IPS DF 4.7 (cell line): ENCODE results near the gene PWWP2B.
"Not testable (repeated sequence)": the region's sequence is repeated elsewhere in the genome, so short reads cannot be mapped to it uniquely, and the experiment has no call there.

Source experiments
- DNase-seq: peaks from one replicate; pipeline ENCODE4 v3.0.0-alpha.2; 2013; ENCODE audit warnings: low spot score; ENCODE audit errors: extremely low read depth

Gene PWWP2B

DNA sequence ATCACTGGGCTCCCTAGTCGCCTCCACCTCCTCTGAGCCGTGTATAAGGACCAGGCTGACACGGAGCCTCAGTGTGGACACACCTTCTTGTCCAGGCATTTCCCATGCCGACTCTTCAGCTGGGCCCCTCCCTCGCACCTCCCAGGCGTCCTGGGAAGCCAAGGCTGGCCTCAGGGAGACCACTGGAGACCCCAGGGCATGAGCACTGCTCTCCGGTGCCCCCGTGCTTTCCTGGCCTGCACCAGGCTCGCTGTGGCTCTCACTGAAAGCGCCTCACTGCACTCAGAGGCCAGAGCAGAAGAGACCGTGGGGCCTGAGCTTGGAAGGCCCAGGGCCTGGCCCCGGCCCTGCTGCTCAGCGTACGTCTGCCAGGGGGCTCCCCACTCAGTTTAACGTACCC lies 33.6 kb upstream of the PWWP2B start:
- no peak for DNase-seq

DNA sequence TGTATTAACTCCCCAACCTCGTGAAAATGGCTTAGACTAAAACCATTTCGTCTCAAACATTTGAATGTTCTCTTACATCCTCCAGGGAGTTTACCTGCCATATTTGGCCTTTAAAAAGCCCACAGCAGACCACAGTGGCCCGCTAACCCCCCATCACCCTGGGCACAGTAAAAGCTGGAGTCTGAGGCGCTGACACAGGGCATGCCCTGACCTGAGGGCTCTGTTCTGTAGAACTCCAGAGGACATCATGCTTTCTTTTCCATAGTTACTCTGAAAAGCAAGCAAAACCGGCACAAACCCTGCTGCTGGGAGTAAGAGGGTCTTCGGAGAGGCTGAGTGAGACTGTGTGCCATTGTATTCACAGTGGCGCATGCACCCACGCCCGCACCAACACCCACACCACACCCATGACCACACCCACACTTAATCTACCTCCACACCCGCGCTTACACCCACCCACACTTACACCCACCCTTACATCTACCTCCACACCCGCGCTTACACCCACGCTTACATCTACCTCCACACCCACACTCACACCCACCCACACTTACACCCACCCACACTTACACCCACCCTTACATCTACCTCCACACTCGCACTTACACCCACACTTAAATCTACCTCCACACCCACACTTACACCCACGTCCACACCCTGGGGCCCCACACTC lies 32.9 kb upstream of the PWWP2B start:
- DNase-seq: no peak

DNA sequence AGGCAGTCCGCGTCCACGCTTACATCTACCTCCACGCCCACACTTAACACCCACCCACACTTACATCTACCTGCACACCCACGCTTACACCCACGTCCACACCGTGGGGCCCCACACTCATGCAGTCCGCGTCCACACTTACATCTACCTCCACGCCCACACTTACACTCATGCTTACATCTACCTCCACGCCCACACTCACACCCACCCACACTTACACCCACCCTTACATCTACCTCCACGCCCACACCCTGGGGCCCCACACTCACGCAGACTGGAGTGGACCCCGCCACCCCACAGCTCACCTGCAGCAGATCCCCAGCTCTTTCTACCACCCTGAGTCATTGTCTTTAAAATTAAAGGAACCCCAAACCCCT lies 32.4 kb upstream of the PWWP2B start:
- no peak for DNase-seq

DNA sequence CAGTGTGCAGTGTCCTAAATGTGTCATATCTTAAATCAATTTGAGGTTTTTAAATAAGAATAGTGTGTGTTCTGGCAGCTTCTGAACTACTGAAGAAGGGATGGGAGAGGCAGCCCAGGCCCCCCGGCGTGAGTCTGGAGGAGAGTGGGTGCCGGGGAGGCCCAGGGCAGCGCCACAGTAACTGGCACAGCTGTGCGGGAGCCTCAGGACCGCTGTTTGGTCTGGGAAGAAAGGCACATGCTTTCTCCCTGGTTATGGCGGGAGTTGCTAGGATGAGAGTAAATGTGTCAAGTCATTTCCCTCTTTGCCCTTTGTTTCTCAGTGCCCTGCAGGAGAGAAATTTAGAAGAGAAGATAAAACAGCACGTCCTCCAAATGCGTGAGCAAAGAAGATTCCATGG lies 31.9 kb upstream of the PWWP2B start:
- no peak for DNase-seq

DNA sequence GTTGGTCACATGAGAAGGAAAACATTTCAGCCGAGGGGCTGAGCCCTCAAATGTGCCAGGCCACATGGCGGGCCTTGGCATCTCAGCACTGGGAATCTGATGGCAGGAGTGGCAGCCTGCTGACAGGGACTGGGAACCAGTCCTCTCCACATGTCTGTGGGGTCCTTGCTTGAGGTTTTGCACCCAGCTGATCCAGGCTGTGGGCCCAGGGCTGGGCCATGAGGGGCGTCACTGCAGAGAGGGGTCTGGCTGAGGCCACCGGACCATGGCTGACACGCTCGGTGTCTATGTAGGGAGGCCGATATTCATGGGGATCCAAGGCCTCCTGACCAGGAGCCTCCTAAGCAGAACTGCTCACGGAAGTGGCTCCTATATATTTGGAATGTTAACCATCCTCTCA lies 31.0 kb upstream of the PWWP2B start:
- DNase-seq: no peak

DNA sequence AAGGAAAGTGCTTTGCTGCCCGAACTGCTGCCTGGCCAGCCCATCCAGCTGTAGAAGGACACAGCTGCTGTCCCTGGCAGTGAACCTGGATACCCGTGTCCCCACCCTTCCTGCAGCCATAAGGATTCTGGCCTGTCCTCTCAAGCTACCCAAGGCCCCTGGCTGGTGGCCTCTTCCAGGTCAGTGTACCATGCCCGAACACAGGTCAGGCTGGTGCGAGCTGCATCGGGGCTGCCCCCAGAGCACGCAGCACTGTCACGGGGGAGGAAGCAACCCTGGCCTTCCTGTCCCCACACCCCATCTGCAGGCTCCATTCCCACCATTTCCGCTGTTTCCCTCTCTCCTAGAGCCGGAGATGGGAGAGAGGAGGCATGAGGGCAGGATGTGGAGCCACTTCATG lies 30.5 kb upstream of the PWWP2B start:
- DNase-seq: no peak

DNA sequence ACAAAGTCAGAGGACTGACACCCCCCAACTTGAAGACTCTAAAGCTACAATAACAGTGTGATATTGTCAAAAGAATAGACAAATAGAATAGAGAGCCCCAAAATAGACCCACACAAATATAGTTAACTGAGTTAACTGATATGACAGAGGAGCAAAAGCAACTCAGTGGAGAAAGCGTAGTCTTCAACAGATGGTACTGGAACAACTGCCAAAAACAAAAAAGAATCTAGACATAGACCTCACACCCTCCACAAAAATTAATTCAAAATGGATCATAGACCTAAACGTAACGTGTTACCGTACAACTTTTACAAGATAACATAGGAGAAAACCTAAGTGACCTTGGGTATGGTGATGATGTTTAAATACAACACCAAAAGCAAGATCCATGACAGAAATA lies 28.6 kb upstream of the PWWP2B start:
- no peak for DNase-seq

DNA sequence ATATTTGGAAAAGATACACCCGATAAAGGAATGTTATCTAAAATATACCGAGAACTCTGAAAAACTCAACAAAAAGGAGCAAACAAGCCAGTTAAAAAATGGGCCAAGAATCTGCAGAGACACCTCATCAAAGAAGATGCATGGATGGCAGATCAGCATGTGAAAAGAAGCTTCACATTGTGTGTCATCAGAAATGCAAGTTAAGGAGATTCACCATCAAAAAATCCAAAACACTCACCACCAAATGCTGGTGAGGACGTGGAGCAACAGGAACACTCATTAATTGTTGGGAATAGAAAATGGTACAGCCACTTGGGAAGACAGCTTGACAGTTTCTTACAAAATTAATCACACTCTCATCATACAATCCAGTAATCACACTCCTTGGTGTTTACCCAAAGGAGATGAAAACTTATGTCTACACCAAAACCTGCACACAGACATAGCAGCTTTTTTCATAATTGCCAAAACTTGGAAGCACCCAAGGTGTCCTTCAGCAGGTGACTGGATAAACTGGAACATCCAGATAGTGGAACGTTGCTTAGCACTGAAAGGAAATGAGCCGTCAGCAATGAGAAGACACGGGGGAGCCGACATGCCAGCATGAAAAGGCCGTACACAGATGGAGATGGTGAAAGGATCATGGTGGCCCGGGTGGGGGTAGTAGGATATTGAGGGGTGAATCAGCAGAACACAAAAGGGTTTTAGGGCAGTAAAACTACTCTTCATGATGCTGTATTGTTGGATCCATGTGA lies 27.9 kb upstream of the PWWP2B start:
- no peak for DNase-seq

DNA sequence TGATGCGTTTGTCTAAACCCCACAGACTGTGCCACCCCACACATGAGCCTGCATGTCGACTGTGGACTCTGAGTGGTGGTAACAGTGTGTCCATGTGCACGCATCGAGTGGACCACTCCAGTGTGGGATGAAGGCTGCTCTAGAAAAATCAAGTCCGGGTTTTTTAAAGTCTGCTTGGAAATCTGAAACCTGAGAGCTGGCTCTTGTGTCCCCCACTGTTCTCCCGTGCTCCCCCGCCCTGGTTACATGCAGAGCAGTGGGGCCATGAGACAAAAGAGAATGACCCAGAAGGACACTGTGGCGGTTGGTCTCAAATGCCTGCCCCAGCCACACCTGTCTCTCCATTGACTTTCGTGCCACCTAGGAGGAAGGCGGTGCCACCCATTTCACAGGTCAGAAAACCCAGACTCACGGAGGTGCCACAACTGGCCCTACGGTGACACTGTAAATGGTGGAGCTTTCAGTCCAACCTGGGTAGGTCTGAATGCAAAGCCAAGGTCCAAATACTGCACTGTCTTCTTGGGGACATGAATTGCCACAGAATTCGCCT lies 27.3 kb upstream of the PWWP2B start:
- DNase-seq: no peak

DNA sequence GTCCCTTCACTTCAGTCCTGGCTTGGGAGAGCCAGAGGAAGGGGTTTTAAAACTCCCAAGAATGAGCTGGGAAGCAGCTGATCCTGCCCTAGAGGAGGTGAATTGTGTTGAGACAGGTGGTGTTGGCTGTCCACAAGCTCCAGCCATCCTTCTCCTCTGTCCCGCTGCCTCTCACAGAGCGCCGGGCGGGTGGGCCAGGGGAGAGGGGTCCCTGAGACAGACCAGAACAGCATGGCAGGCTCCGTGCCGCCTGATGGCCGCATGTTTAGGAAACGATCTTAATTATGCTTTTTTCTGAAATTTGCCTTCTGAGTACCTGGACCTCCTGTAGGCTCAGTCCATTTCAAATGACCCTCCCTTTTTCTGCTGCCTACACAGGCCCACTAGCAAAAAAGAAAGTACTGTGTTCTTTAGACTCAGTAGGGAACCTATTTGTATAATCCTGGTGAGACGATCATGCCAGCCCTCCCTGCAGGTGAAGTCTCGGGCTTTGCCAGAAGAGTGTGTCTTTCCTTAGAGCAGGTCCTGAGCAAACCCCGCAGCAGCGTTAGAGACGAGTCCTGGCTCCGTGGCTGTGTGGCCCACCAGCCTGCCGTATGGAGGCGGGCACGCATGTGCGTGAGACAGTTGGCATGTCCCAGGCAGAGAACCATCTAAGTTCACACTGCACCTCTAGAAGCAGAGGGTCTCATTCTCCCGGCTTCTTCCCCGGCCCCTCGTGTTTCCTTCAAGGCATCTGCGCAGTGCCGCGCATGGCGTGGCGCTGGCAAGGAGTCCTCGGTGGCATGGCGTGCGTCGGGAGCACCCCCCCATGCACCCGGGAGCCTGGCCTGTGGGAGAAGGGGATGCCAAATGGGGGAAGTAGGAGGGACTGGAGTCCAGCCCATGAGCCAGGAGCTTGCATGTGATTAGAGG lies 26.3 kb upstream of the PWWP2B start:
- no peak for DNase-seq

DNA sequence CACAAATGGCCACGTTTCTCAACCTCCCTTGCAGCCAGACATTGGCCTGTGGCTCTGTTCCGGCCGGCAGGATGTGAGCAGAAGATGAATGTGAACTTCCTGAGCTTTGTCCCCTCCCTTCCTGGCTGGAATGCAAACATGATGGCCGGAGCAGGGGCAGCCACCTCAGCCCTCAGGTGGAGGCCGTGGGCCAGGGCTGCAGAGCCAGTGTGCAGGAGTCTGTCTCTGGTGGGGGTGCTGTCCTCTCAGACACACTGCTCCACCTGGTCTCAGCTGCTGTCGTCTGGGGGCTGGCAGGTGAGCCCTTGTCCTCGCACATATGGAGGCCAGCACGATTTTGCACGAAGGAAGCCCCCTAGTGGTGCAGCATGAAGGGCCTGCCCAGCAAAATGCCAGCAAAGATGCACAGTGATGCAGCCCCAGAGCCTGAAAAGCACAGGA lies 25.3 kb upstream of the PWWP2B start:
- no peak for DNase-seq

DNA sequence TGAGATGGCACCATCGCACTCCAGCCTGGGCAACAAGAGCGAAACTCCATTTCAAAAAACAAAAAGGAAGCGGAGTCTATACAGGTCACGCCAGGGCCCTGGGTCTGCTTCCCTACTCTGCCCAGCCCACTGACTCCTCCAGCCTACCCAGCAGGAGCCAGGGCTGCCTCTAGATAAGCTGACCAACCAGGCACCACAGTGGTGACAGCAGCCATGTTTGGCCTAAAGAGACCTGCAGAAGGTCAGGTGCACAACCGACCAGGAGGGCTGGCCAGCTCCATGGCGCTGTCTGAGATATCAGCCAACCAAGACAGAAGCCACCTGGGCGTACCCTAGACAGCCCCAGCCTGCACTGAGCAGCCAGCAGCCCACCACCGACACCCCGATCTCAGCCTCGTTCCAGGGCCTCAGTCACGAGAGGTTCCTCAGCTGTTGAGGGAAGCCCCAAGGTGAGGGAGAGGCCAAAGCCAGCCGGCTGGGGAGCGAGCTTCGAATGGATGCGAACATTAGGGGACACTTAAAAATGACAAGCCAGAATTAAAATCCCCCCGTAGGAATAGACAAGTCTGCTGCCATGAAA lies 24.4 kb upstream of the PWWP2B start:
- no peak for DNase-seq

DNA sequence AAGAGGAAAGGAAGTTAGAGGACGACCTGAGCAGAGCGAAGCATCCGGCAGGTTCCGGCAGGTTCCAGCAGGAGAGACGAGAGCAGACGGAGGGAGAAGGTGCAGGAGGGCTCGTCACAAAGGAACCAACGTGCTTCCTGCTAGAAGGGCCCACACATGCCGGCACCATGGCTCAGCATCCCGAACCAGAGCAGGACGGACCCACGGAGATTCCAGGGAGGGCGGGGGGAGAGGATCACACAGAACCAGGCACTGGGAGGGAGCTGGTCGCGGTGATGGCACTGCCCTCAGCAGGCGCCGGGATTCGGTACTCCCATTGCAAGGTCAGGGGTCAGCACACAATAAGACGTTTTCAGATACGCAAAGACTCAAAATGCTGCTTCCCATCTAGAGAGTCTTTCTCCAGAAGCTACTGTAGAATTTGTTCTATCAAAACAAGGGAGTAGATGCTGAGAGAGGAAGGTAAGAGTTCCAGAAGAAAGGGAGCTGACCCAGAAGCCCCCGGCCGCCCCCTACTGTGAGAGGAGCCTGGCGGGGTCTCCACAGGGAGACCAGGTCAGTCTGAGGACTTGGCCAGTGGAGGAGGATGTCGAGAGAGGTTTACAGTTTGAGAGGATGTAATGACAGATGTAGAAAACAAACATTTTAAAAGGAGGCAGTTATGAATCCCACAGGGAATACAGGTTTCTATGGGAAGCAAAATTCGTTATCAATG lies 23.6 kb upstream of the PWWP2B start:
- DNase-seq: no peak

DNA sequence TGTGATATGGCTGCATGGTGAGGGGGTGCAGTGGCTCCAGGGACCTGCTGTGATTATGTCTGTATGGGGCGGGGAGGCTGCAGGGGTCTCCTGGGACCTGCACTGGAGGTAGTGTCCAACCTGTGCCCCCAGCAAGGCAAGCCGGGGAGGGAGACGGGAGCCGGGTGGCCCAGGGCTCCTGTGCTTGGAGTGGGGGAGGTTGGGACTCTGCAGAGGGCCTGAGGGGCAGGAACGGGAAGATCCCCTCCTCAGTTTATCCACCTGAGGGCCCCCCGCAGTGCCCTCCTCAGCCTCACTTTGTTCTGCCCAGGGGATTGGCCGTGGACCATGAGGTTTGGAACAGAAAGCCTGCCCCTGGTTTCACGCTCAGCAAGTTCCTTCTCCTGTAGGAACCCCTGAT lies 22.8 kb upstream of the PWWP2B start:
- no peak for DNase-seq

DNA sequence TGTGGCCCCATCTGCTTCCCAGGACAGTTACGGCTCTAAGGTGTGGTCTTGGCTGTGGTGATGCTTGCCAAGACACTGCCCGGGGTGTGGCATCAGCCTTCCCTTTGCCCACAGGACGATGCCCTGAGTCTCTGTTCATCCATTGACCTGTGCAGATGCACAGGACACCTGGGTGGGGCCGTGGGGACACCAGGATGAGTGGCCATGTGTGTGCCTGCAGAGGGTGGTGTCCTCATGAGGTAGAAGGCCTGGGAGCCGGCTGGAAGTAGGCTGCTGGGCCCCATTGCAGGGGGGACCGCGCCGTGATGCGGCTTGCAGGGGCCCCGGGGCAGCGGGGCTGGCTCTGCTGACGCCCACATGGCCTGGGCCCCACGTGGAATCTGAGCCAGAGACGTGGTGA lies 22.4 kb upstream of the PWWP2B start:
- no peak for DNase-seq

DNA sequence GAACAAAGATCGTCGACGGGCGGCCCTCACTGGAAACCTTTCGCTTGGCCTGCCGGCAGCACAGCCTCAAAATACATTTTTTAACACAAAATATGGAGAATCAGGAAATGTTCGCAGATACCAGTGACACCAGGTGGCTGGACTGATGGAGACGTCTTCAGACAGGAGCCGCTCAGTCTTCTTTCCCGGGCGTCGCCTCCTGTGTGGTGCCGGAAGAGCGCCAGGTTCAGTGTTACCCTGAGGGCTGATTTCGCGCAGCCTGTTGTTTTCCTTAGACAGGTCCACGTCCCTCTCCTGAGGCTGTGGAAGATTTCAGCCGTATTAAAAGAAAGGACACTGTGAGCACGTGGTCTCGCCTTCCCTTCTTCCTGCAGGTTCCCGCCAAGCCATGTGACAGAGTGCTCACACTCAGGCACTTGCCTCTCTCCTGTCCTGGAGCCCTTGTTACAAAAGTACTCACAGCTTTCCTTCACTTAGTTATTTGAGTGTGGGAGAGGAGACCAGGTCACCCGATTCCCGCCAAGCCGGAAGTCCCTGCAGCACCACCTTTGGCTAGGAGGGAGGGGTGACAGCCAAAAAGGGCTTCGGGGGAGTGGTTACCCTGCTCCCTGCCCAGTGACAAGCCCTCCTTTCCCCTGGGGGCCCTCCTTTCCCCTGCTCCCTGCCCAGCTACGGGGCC lies 21.7 kb upstream of the PWWP2B start:
- DNase-seq: no peak

DNA sequence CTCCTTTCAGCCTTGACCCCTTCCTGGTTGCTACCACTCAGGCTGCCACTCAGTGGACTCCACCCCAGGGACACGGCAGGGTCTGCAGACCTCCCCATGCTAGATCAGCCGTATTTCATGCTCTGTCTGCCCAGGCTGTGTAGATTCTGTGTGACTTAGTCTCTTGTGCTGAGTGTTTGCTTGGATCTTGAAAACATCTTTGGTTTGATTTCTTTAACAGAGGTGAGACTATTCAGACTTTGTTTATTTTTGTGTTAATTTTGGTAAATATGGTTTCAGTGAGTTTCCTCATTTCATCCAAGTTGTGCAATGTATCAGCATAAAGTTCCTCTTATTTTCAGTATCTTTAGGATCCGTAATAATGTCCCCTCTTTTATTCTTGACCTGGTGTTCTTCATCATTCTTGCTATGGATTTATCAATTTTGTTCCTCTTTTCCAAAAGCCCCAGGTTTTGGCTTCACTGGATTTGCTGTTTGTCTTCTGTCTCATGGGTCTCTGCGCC lies 21.2 kb upstream of the PWWP2B start:
- DNase-seq: no peak

DNA sequence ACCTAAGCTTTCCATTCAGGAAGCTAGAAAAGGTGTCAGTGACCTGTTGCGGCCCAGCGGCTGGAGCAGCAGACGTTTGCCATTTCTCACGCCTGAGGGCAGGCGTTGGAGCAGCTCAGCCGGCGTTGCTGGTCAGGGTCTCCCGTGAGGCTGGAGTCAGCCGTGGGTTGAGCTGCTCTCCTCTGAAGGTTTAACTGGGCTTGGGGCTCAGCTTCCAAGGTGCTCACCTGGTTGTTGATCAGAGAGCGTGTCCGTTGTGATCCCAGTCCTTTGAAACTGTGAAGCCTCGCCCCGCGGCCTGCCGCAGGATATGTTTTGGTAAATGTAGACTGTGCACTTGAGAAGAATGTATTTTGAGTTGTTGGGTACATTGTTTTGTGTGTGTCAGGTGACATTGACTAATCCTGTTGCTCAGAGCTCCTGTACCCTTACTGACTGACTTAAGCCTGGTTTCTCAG lies 20.6 kb upstream of the PWWP2B start:
- DNase-seq: no peak

DNA sequence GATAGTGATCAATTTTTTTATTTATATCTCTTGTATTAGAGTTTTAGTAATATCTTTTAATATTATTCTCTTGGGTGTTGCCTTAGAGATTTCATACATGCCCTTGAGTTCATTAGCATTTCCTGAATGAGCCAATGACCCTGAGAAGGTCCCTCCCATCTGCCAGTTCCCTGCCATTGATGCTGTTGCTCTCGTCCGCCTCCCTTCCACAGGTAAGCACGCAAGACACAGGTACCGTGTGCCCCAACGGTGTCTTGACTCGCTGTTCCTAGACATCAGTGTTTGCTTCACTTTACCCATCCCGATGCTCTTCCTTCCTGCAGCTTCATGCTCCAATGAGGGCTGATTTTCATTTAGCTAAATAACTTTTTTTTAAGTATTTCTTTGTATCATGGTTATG lies 19.7 kb upstream of the PWWP2B start:
- DNase-seq: no peak

DNA sequence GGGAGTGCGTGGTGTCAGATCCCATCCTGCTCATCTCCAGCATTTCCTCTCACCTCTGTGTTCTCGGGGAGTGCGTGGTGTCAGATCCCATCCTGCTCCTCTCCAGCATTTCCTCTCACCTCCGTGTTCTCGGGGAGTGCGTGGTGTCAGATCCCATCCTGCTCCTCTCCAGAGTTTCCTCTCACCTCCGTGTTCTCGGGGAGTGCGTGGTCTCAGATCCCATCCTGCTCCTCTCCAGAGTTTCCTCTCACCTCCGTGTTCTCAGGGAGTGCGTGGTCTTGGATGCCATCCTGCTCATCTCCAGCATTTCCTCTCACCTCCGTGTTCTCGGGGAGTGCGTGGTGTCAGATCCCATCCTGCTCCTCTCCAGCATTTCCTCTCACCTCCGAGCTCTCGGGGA lies 18.0 kb upstream of the PWWP2B start:
- not testable (repeated sequence) for DNase-seq
